Chondrocyte (in vitro differentiated cells): ENCODE data around the gene C6orf62. TPM values are rescaled to one million over a fixed set of nuclear protein-coding genes. Genes with fewer than 3 reads are reported as not detected.

Source experiments
- DNase-seq: peaks from one replicate; pipeline ENCODE4 v3.0.0; 2021; ENCODE audit warnings: mixed read lengths, low spot score
- H3K27ac Mint-ChIP-seq: one replicate; pipeline ENCODE4 v1.8.0; 2021; ENCODE audit warnings: mild to moderate bottlenecking, moderate library complexity, mixed read lengths; ENCODE audit not compliant: unreplicated experiment
- H3K27me3 Mint-ChIP-seq: 2 replicates; pipeline ENCODE4 v1.8.0; 2021; ENCODE audit warnings: low read depth, mixed read lengths
- H3K36me3 Mint-ChIP-seq: 2 replicates; pipeline ENCODE4 v1.8.0; 2021; ENCODE audit warnings: low read depth, mixed read lengths
- H3K4me1 Mint-ChIP-seq: 2 replicates; pipeline ENCODE4 v1.8.0; 2021; ENCODE audit warnings: low read depth, mild to moderate bottlenecking, mixed read lengths
- H3K4me3 Mint-ChIP-seq: one replicate; pipeline ENCODE4 v1.8.0; 2021; ENCODE audit warnings: mild to moderate bottlenecking, moderate library complexity, mixed read lengths; ENCODE audit not compliant: unreplicated experiment
- H3K9me3 Mint-ChIP-seq: 2 replicates; pipeline ENCODE4 v1.8.0; 2021; ENCODE audit warnings: low read depth, mixed read lengths
- total RNA-seq: library from RNA; stranded (reverse); gene quantifications from 3 replicates; pipeline ENCODE4 v1.2.1, GENCODE V29; 2021
- TF ChIP-seq, protein P1 (sequence below): fragments of 200-600 bp; sonication (generic); IDR thresholded peaks from 2 replicates; pipeline ENCODE4 v1.5.0; 2021; ENCODE audit warnings: antibody characterized with exemption, mild to moderate bottlenecking, moderate library complexity

Gene C6orf62
- total RNA-seq, 1 donor from 2014 or later = 91.9 TPM

- DNase-seq = no peak
- H3K27ac Mint-ChIP-seq = no peak overlapping the region
- TF ChIP-seq, protein P1, sequence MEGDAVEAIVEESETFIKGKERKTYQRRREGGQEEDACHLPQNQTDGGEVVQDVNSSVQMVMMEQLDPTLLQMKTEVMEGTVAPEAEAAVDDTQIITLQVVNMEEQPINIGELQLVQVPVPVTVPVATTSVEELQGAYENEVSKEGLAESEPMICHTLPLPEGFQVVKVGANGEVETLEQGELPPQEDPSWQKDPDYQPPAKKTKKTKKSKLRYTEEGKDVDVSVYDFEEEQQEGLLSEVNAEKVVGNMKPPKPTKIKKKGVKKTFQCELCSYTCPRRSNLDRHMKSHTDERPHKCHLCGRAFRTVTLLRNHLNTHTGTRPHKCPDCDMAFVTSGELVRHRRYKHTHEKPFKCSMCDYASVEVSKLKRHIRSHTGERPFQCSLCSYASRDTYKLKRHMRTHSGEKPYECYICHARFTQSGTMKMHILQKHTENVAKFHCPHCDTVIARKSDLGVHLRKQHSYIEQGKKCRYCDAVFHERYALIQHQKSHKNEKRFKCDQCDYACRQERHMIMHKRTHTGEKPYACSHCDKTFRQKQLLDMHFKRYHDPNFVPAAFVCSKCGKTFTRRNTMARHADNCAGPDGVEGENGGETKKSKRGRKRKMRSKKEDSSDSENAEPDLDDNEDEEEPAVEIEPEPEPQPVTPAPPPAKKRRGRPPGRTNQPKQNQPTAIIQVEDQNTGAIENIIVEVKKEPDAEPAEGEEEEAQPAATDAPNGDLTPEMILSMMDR = no peak
Observed at GRCh38 chr6:24692415-24692814, 26.5 kb downstream of the C6orf62 start.

DNA sequence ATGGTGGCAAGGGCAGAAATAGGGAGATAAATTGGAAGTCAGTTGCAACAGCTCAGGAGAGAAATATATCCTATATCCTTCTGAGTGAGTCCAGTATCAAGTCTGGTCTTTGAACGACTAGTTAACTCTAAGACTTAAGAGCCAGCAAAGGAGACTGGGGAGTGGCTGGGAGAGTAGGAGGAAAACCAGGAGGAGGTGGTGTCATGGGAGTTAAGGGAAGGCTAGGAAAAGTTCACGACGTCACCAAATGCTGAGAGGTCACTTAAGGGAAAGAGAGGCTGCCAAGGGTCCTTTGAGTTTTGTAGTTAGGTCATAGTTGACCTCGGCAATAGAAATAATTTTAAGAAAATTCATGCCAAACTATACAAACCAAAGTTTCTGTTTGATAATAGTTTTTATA lies 27.0 kb downstream of the C6orf62 start:
- DNase-seq = no peak
- H3K27ac Mint-ChIP-seq = no peak overlapping the region
- no peaks in the 10 kb centered on the region for H3K9me3 Mint-ChIP-seq
- peaks cover 3% of the 10 kb centered on the region for H3K36me3 Mint-ChIP-seq
- H3K27me3 Mint-ChIP-seq = no peaks in the 10 kb centered on the region
- TF ChIP-seq, protein P1 = no peak
- peaks cover 7% of the 10 kb centered on the region for H3K4me1 Mint-ChIP-seq
- no peak overlapping the region for H3K4me3 Mint-ChIP-seq

More at GRCh38 chr6:24692415-24692814, 26.5 kb downstream of the C6orf62 start:
- Mint-ChIP-seq H3K9me3 (no peaks in the 10 kb centered on the region), H3K4me1 (peaks cover 7% of the 10 kb centered on the region), H3K36me3 (peaks cover under 1% of the 10 kb centered on the region), H3K27me3 (no peaks in the 10 kb centered on the region), H3K4me3 (no peak overlapping the region)

GRCh38 chr6:24691550-24691949 lies 27.4 kb downstream of the C6orf62 start:
- DNase-seq = no peak
- Mint-ChIP-seq H3K4me3 (no peak overlapping the region), H3K4me1 (peaks cover 7% of the 10 kb centered on the region), H3K9me3 (no peaks in the 10 kb centered on the region), H3K27ac (no peak overlapping the region), H3K36me3 (peaks cover 3% of the 10 kb centered on the region), H3K27me3 (no peaks in the 10 kb centered on the region)
- TF ChIP-seq, protein P1 = no peak

DNA sequence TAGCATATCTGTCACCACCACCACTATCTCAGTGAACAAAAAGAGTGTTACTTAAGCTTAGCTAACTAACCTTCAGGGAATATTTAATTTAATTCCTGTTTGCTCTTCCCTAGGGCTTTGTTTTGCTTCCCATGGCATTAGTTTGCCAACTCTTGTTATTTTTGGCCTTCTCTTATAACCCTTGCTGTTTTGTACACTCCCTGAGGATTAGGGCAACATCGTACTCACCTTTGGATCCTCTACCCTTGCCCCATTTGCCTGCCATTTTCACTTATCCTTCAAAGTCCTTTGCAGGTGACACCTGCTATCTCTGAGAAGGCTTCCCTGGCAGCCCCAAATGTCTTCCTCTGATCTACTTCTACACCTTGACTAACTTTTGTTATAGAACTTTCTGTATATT lies 28.4 kb downstream of the C6orf62 start:
- Mint-ChIP-seq H3K36me3 (peaks cover 3% of the 10 kb centered on the region), H3K4me1 (peaks cover 7% of the 10 kb centered on the region), H3K9me3 (no peaks in the 10 kb centered on the region), H3K4me3 (no peak overlapping the region), H3K27ac (no peak overlapping the region), H3K27me3 (no peaks in the 10 kb centered on the region)
- TF ChIP-seq, protein P1 = no peak
- DNase-seq = no peak

DNA sequence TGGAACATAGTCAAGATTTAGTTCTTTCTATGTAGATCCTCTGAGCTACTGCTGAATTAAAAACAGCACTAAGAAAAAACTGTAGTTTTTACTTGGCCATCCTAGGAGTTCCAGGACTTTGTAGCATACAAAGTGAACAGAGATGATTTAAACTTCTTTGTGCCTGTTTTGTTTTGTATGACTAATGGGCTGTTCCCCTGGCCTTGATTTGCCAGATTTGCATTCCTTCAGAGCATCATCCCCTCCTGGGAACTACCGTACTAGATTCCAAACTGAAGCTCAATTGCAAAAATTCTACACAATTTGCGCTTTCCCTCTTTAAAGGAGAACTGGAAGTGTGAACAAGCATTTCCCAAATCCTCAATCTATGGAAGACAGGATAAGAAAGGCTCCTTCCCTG lies 29.0 kb downstream of the C6orf62 start:
- H3K27me3 Mint-ChIP-seq = no peaks in the 10 kb centered on the region
- DNase-seq = no peak

More for the DNA sequence above, 29.0 kb downstream of the C6orf62 start:
- no peak overlapping the region for H3K4me3 Mint-ChIP-seq
- peaks cover 3% of the 10 kb centered on the region for H3K36me3 Mint-ChIP-seq
- H3K27ac Mint-ChIP-seq = peak overlapping the region; percentile 15
- TF ChIP-seq, protein P1 = no peak
- H3K4me1 Mint-ChIP-seq = peaks cover 7% of the 10 kb centered on the region
- no peaks in the 10 kb centered on the region for H3K9me3 Mint-ChIP-seq
